ENCODE measurements around the gene SH2D1A. TPM values are rescaled to one million over a fixed set of nuclear protein-coding genes. Genes with fewer than 3 reads are reported as not detected.

Gene SH2D1A
- total RNA-seq, 4 donors from 2014 or later: 1.7 to 8.6 (median 5.5) TPM

DNA sequence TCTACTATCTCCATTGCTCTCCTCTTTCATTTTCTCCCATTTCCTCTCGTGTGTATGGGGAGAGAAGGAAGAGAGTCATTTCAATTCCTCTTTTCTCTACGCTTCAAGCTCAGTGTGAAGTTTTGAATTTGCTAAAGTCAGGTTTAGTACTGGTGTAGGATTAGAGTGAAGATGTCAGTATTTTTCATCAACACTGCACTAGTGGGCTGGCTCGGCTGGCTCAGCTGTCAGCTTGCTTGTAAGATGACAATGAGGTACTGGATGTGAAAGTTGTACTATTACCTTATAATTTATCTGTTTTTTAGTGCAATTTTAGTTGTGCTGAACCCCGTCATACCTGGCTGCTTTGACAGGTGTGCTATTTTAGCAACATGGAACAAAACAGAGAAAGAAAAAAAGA is 2.1 kb upstream of the SH2D1A start:
- 55% methylated on average over 4 of the region's 4 CpGs for WGBS
- H3K27ac ChIP-seq (replicated peaks in 1 of 4): peak overlapping the region in 1 of 4 donors; percentile 36
- intact Hi-C loops (cut with DNase I): no loop called here
- peaks cover 0 to 19% (median 3%) of the 10 kb centered on the region in 4 donors for H3K4me1 ChIP-seq
- no peak for DNase-seq (ENCODE audit: extremely low spot score)
- H3K9me3 ChIP-seq: no peaks in the 10 kb centered on the region
- TF ChIP-seq POLR2A (IDR thresholded peaks at IDR 0.05; ENCODE audit: low read depth) (no peak), POLR2AphosphoS5 (IDR thresholded peaks at IDR 0.05) (no peak), EP300 (IDR thresholded peaks at IDR 0.05) (no peak)
- TF ChIP-seq, protein P1, sequence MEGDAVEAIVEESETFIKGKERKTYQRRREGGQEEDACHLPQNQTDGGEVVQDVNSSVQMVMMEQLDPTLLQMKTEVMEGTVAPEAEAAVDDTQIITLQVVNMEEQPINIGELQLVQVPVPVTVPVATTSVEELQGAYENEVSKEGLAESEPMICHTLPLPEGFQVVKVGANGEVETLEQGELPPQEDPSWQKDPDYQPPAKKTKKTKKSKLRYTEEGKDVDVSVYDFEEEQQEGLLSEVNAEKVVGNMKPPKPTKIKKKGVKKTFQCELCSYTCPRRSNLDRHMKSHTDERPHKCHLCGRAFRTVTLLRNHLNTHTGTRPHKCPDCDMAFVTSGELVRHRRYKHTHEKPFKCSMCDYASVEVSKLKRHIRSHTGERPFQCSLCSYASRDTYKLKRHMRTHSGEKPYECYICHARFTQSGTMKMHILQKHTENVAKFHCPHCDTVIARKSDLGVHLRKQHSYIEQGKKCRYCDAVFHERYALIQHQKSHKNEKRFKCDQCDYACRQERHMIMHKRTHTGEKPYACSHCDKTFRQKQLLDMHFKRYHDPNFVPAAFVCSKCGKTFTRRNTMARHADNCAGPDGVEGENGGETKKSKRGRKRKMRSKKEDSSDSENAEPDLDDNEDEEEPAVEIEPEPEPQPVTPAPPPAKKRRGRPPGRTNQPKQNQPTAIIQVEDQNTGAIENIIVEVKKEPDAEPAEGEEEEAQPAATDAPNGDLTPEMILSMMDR (IDR thresholded peaks at IDR 0.05): no peak
- H3K36me3 ChIP-seq: no peaks in the 10 kb centered on the region
- H3K4me3 ChIP-seq: no peak overlapping the region
- no peaks in the 10 kb centered on the region for H3K27me3 ChIP-seq

DNA sequence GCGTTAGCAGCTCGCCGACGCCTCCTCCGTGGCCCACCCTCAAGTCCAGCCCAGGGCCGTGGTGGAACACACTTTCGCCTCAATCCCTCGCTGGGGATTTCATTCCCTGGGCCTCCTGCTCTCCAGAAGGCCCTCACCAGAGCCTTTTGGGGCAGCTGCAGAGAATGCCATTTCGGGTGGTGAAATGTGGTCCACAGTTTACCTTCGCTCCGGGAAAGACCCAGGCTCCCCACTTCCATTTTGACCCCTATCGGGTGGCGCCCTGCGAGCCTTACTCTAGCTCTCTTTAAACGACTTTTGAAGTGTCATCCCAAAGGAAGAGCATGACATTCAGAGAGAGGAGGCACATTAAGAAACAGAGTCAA is 496 bp downstream of the SH2D1A start:
- 66% methylated on average over 8 of the region's 15 CpGs for WGBS
- TF ChIP-seq POLR2A (IDR thresholded peaks at IDR 0.05; ENCODE audit: low read depth) (no peak), EP300 (IDR thresholded peaks at IDR 0.05) (no peak), POLR2AphosphoS5 (IDR thresholded peaks at IDR 0.05) (no peak)
- TF ChIP-seq, protein P1 (IDR thresholded peaks at IDR 0.05): no peak
- Histone ChIP-seq H3K4me3 (no peak overlapping the region), H3K9me3 (no peaks in the 10 kb centered on the region), H3K27ac (replicated peaks in 1 of 4) (no peak overlapping the region), H3K36me3 (no peaks in the 10 kb centered on the region), H3K27me3 (no peaks in the 10 kb centered on the region), H3K4me1 (peaks cover 0 to 19% (median under 1%) of the 10 kb centered on the region in 4 donors)
- intact Hi-C loops (cut with DNase I): no loop called here
- DNase-seq (ENCODE audit: extremely low spot score): no peak

DNA sequence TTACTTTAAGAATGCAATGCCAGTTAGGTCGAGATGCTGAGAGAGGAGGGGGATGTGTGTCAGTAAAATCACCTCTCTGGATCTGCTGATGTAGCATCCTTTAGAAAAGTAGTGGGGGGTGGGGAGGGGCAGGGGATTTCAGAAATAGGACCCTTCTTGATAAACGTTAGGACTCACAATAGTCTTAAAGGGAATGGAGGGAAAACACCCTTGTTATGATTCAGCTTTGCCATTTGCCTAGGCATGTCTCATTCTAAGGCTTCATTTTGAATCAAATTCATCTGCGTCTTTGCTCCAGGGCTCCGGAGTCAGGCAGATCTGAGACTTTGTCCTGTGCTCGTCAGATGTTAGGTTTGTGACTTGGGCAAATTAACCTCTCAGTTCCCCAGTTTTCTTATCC is 879 bp downstream of the SH2D1A start:
- Histone ChIP-seq H3K27me3 (no peaks in the 10 kb centered on the region), H3K4me3 (no peak overlapping the region), H3K36me3 (no peaks in the 10 kb centered on the region), H3K4me1 (peaks cover 0 to 15% (median 0%) of the 10 kb centered on the region in 4 donors), H3K9me3 (no peaks in the 10 kb centered on the region), H3K27ac (replicated peaks in 1 of 4) (no peak overlapping the region)
- intact Hi-C loops (cut with DNase I): no loop called here
- TF ChIP-seq POLR2A (IDR thresholded peaks at IDR 0.05; ENCODE audit: low read depth) (no peak), EP300 (IDR thresholded peaks at IDR 0.05) (no peak), POLR2AphosphoS5 (IDR thresholded peaks at IDR 0.05) (no peak)
- TF ChIP-seq, protein P1 (IDR thresholded peaks at IDR 0.05): no peak
- DNase-seq (ENCODE audit: extremely low spot score): no peak
- 63% methylated on average over 5 of the region's 5 CpGs for WGBS

DNA sequence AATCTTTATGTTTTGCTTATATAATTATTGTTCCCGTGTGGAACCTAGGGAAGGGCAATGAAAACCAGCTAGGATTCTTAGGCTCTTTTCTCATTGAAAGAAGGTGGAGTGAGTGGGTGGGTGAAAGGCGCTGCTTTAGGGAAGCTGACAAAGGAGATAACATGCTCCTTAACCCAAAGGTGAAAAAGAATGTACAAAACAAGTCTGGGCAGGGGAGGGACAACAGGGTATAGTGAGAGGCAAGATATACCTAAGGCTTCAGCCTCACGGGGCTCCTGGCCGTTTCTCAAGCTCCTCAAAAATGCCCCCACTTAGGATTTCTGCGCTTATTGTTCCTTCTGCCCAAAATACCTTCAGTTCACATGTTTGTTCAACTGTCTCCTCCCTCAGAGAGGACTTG is 1.8 kb downstream of the SH2D1A start:
- no peaks in the 10 kb centered on the region for H3K9me3 ChIP-seq
- WGBS: 71% methylated on average over 5 of the region's 5 CpGs
- no peak overlapping the region for H3K27ac ChIP-seq (replicated peaks in 1 of 4)
- no peaks in the 10 kb centered on the region for H3K36me3 ChIP-seq
- H3K4me1 ChIP-seq: peaks cover 0 to 5% (median 2%) of the 10 kb centered on the region in 4 donors
- intact Hi-C loops (cut with DNase I): no loop called here
- DNase-seq (ENCODE audit: extremely low spot score): no peak
- TF ChIP-seq POLR2A (IDR thresholded peaks at IDR 0.05; ENCODE audit: low read depth) (no peak), POLR2AphosphoS5 (IDR thresholded peaks at IDR 0.05) (no peak), EP300 (IDR thresholded peaks at IDR 0.05) (no peak)
- TF ChIP-seq, protein P1 (IDR thresholded peaks at IDR 0.05): no peak
- no peak overlapping the region for H3K4me3 ChIP-seq
- no peaks in the 10 kb centered on the region for H3K27me3 ChIP-seq

DNA sequence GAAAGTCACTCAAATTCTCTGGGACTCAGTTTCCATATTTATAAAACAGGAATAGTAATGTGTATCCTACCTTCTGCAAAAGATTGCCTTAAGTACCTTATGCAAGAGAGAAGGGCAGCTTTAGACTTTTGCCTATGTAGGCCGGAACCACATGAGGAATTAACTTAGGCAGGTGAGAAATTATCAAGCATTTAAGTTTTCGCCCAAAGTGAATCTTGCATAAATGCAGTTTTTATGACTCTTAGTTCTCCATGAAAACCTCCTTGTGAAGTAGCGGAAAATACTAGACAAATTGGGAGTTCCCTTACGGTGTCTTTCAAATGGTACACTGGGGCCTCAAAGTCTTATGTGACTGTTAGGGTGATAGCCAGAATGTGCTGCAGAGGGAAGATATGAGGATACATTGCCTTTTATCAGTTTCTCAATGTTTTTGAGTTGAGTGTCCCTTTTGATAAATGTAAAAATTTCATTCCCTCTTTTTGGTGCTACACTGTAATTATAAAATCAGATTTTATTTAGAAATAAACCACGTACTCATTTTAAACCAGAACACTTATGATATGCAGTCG is 2.6 kb downstream of the SH2D1A start:
- H3K36me3 ChIP-seq: no peaks in the 10 kb centered on the region
- no peak overlapping the region for H3K27ac ChIP-seq (replicated peaks in 1 of 4)
- H3K4me3 ChIP-seq: no peak overlapping the region
- 90% methylated on average over 6 of the region's 6 CpGs for WGBS
- H3K9me3 ChIP-seq: no peaks in the 10 kb centered on the region
- intact Hi-C loops (cut with DNase I): no loop called here
- no peaks in the 10 kb centered on the region for H3K27me3 ChIP-seq
- TF ChIP-seq, protein P1 (IDR thresholded peaks at IDR 0.05): no peak
- TF ChIP-seq POLR2AphosphoS5 (IDR thresholded peaks at IDR 0.05): no peak
- no peak for TF ChIP-seq POLR2A (IDR thresholded peaks at IDR 0.05; ENCODE audit: low read depth)
- no peak for TF ChIP-seq EP300 (IDR thresholded peaks at IDR 0.05)
- DNase-seq (ENCODE audit: extremely low spot score): no peak
- H3K4me1 ChIP-seq: peaks cover 0 to 4% (median under 1%) of the 10 kb centered on the region in 4 donors

All from esophagus muscularis mucosa (tissue), 4 donors.